Heart right ventricle (tissue), 16 donors: Measurements from ENCODE around the gene DLEC1. TPM values are rescaled to one million over a fixed set of nuclear protein-coding genes. Genes with fewer than 3 reads are reported as not detected.

ENCODE experiments used
- ATAC-seq, 8 donors: fragments of 200-7000 bp; cut with Tn5 transposase; one replicate each; pipeline ENCODE4 v1.9.1; 2020; ENCODE audit warnings: mild to moderate bottlenecking in 8 of 8, moderate library complexity in 8 of 8, moderate number of reproducible peaks in 1 of 8
- DNase-seq, 2 donors: peaks; one replicate each; pipeline ENCODE4 v3.0.0-alpha.2; 2020
- H3K27ac ChIP-seq, 10 donors: fragments of 200-600 bp; sonication (generic) in 2 of 10; one replicate each; pipeline versions ENCODE4 v1.5.0 to v1.8.0; 2020 to 2022; ENCODE audit warnings: mild to moderate bottlenecking in 3 of 10
- H3K27me3 ChIP-seq, 7 donors: fragments of 200-600 bp; one replicate each; pipeline ENCODE4 v1.8.0; 2021 to 2022; ENCODE audit warnings: mild to moderate bottlenecking in 2 of 7
- H3K36me3 ChIP-seq, 9 donors: fragments of 200-600 bp; sonication (generic) in 1 of 9; one replicate each; pipeline versions ENCODE4 v1.5.0 to v1.8.0; 2020 to 2022; ENCODE audit warnings: mild to moderate bottlenecking in 2 of 9
- H3K4me1 ChIP-seq, 9 donors: fragments of 200-600 bp; sonication (generic) in 1 of 9; one replicate each; pipeline versions ENCODE4 v1.5.0 to v1.8.0; 2020 to 2022; ENCODE audit warnings: mild to moderate bottlenecking in 4 of 9
- H3K4me3 ChIP-seq, 10 donors: fragments of 200-600 bp; sonication (generic) in 2 of 10; one replicate each; pipeline versions ENCODE4 v1.5.0 to v1.8.0; 2020 to 2022; ENCODE audit warnings: mild to moderate bottlenecking in 7 of 10, moderate library complexity in 2 of 10
- H3K9me3 ChIP-seq, 11 donors: fragments of 200-600 bp in 10 of 11; sonication (generic) in 2 of 11; one replicate each; pipeline versions ENCODE4 v1.5.0 to v1.8.0; 2013 to 2022; ENCODE audit warnings: mild to moderate bottlenecking in 2 of 11, control low read depth in 1 of 11, moderate library complexity in 1 of 11
- CTCF ChIP-seq, 9 donors: fragments of 200-600 bp; sonication (generic) in 2 of 9; IDR thresholded peaks; one replicate each; pipeline versions ENCODE4 v1.5.0 to v1.8.0; 2021 to 2022; ENCODE audit warnings: antibody characterized with exemption in 9 of 9, mild to moderate bottlenecking in 5 of 9, moderate library complexity in 1 of 9
- WGBS, 2 donors: extraction: QIAGEN DNeasy Blood & Tissue Kit; methylation state at CpG; one replicate each; pipeline ENCODE4 v1.1.7; 2013; ENCODE audit warnings: inconsistent platforms in 1 of 2; 5-methylcytosine and 5-hydroxymethylcytosine counted together
- intact Hi-C, 10 donors: fragments of 100-400 bp; cut with DNase I; formaldehyde crosslinking; loops; one replicate each; pipeline versions ENCODE4 v1.11.1 to v1.14.2; 2022
- polyA plus RNA-seq, 2 donors: library from polyadenylated mRNA; stranded (reverse); fragments of 200-250 nt; gene quantifications; one replicate each; pipeline ENCODE4 v1.2.3, GENCODE V29; 2013
- total RNA-seq, 10 donors: library from RNA; stranded (reverse); fragmentation: NEBNext Ultra II Directional in 3 of 10; extraction: Animal tissue kit (Norgen Biotek cat#: 25700) in 3 of 10; gene quantifications; one replicate each; pipeline versions ENCODE4 v1.2.1 to v1.2.4, GENCODE V29; 2021 to 2023
- donor health status: Arrhythmogenic right ventricular cardiomyopathy.
- donor health status: ischemic (EF 13 %, LVEDD 7.1; RV severe dilation, severe dysfunction).
- donor health status: healthy with polysubstance abuse.
- donor health status: DM: no; HTN: yes; CAD: no.
- donor health status: DM: no; HTN: no; CAD: no.
- donor health status: ischemic (EF 25% LVEDD 6.9; RV normal size, moderate dysfunction).
- donor health status: ischemic (EF 25% LVEDD 5.7; RV mildly dilated, moderate dysfunction).
- donor health status: healthy.
- donor health status: DM: yes; HTN: yes; CAD: no.
- donor health status: Ischemic cardiomyopathy.
- donor health status: ischemic (EF 35%, LVEDD 5.7; RV mildly dilated, moderate dysfunction).
- donor health status: nonischemic (EF 11% LVEDD 7.7; RV severe dilation, severe dysfunction).
- donor health status: DM: yes; HTN: yes; CAD: no.
- donor health status: PGD.
- donor health status: ischemic (EF 29% LVEDD 5.4; RV normal size, mild dysfunction).
- donor health status: nonischemic (EF 23%, LVEDD 6.1; RV moderate dilation, normal function).

Gene DLEC1
- total and polyA plus RNA-seq, 12 donors, result 0.09 to 0.66 (median 0.30) TPM; not detected in 4

- H3K4me1 ChIP-seq, result peaks cover 0 to 76% (median 0%) of the 10 kb centered on the region in 9 donors
- DNase-seq (no peak), ATAC-seq (no peak)
- peak overlapping the region in 1 of 10 donors; percentile 76 for H3K27ac ChIP-seq
- H3K9me3 ChIP-seq, result peaks cover 0 to 20% (median 8%) of the 10 kb centered on the region in 11 donors
- H3K36me3 ChIP-seq, result no peaks in the 10 kb centered on the region
- intact Hi-C loops, result no loop called here
- H3K27me3 ChIP-seq, result no peaks in the 10 kb centered on the region
- WGBS, 2 donors, result 50 to 60% methylated on average over 3 of the region's 3 CpGs
- no peak overlapping the region for H3K4me3 ChIP-seq
- TF ChIP-seq CTCF (IDR thresholded peaks at IDR 0.05), result no peak
These were observed 110.7 kb downstream of the DLEC1 start for GRCh38 chr3:38149708-38150107.

- no peak for TF ChIP-seq CTCF (IDR thresholded peaks at IDR 0.05)
- Histone ChIP-seq H3K36me3 (no peaks in the 10 kb centered on the region), H3K27me3 (no peaks in the 10 kb centered on the region), H3K9me3 (peaks cover 0 to 17% (median 8%) of the 10 kb centered on the region in 11 donors), H3K4me1 (peaks cover 0 to 77% (median 0%) of the 10 kb centered on the region in 9 donors), H3K4me3 (no peak overlapping the region), H3K27ac (peak overlapping the region in 1 of 10 donors; percentile 78)
- DNase-seq (no peak), ATAC-seq (no peak)
- WGBS, 2 donors, result 81 to 91% methylated on average over 3 of the region's 3 CpGs
- intact Hi-C loops, result no loop called here
These were observed 111.9 kb downstream of the DLEC1 start for GRCh38 chr3:38150780-38151528.

GRCh38 chr3:38151667-38152265 is 112.8 kb downstream of the DLEC1 start:
- DNase-seq, result no peak
- Histone ChIP-seq H3K4me3 (no peak overlapping the region), H3K36me3 (no peaks in the 10 kb centered on the region), H3K27me3 (no peaks in the 10 kb centered on the region), H3K4me1 (peaks cover 0 to 77% (median 0%) of the 10 kb centered on the region in 9 donors), H3K9me3 (peaks cover 0 to 9% (median 2%) of the 10 kb centered on the region in 11 donors), H3K27ac (peak overlapping the region in 1 of 10 donors; percentile 78)
- peak in 1 of 8 donors; percentile 46 for ATAC-seq
- WGBS, 2 donors, result 85 to 91% methylated on average over 3 of the region's 3 CpGs
- TF ChIP-seq CTCF (IDR thresholded peaks at IDR 0.05), result no peak
- intact Hi-C loops, result no loop called here

- Histone ChIP-seq H3K9me3 (peaks cover 0 to under 1% (median 0%) of the 10 kb centered on the region in 11 donors), H3K4me1 (peaks cover 0 to 69% (median 0%) of the 10 kb centered on the region in 9 donors), H3K27ac (peak overlapping the region in 1 of 10 donors; percentile 78), H3K36me3 (no peaks in the 10 kb centered on the region), H3K27me3 (no peaks in the 10 kb centered on the region), H3K4me3 (no peak overlapping the region)
- intact Hi-C loops, result no loop called here
- 89 to 93% methylated on average over 2 of the region's 2 CpGs for WGBS, 2 donors
- DNase-seq (no peak), ATAC-seq (no peak)
- no peak for TF ChIP-seq CTCF (IDR thresholded peaks at IDR 0.05)
These were observed 113.6 kb downstream of the DLEC1 start for GRCh38 chr3:38152609-38153008.
